ENCODE measurements around the gene MLLT3. TPM values are rescaled to one million over a fixed set of nuclear protein-coding genes. Genes with fewer than 3 reads are reported as not detected.

MLLT3 gene
- total RNA-seq, 1 donor from 2014 or later: 37.3 TPM

GRCh38 chr9:20557285-20557684 lies 65.0 kb downstream of the MLLT3 start:
- DNase-seq: no peak

- no peak for DNase-seq
Measured at GRCh38 chr9:20553558-20554149, 68.6 kb downstream of the MLLT3 start.

- DNase-seq: no peak
Measured at GRCh38 chr9:20552874-20553557, 69.3 kb downstream of the MLLT3 start.

- DNase-seq: no peak
Measured at GRCh38 chr9:20551835-20552234, 70.5 kb downstream of the MLLT3 start.

GRCh38 chr9:20551236-20551635 lies 71.1 kb downstream of the MLLT3 start:
- DNase-seq: no peak

GRCh38 chr9:20550326-20550725 lies 72.0 kb downstream of the MLLT3 start:
- no peak for DNase-seq

- DNase-seq: no peak
Measured at GRCh38 chr9:20549053-20549452, 73.2 kb downstream of the MLLT3 start.

- no peak for DNase-seq
Measured at GRCh38 chr9:20545023-20545622, 77.2 kb downstream of the MLLT3 start.

- DNase-seq: no peak
Measured at GRCh38 chr9:20540169-20540863, 82.0 kb downstream of the MLLT3 start.

GRCh38 chr9:20538956-20539355 lies 83.3 kb downstream of the MLLT3 start:
- no peak for DNase-seq

GRCh38 chr9:20538092-20538491 lies 84.2 kb downstream of the MLLT3 start:
- DNase-seq: no peak

- no peak for DNase-seq
Measured at GRCh38 chr9:20537294-20537693, 85.0 kb downstream of the MLLT3 start.

- DNase-seq: peak; percentile 40
Measured at GRCh38 chr9:20532584-20532983, 89.7 kb downstream of the MLLT3 start.

GRCh38 chr9:20529837-20530236 lies 92.5 kb downstream of the MLLT3 start:
- DNase-seq: no peak

- no peak for DNase-seq
Measured at GRCh38 chr9:20528253-20528652, 94.0 kb downstream of the MLLT3 start.

GRCh38 chr9:20526500-20527319 lies 95.6 kb downstream of the MLLT3 start:
- no peak for DNase-seq

- DNase-seq: no peak
Measured at GRCh38 chr9:20524776-20525175, 97.5 kb downstream of the MLLT3 start.

- DNase-seq: no peak
Measured at GRCh38 chr9:20518737-20519136, 103.6 kb downstream of the MLLT3 start.

GRCh38 chr9:20513126-20513913 lies 109.0 kb downstream of the MLLT3 start:
- DNase-seq: no peak

GRCh38 chr9:20512636-20513035 lies 109.7 kb downstream of the MLLT3 start:
- DNase-seq: no peak

GRCh38 chr9:20512106-20512505 lies 110.2 kb downstream of the MLLT3 start:
- DNase-seq: no peak
